IPS-NIHi7 (cell line): Measurements from ENCODE around the gene GRIK3.

ENCODE experiments used
- DNase-seq: peaks from one replicate; pipeline ENCODE4 v3.0.0; 2012; ENCODE audit warnings: mixed read lengths; ENCODE audit errors: extremely low spot score

Gene GRIK3

DNA sequence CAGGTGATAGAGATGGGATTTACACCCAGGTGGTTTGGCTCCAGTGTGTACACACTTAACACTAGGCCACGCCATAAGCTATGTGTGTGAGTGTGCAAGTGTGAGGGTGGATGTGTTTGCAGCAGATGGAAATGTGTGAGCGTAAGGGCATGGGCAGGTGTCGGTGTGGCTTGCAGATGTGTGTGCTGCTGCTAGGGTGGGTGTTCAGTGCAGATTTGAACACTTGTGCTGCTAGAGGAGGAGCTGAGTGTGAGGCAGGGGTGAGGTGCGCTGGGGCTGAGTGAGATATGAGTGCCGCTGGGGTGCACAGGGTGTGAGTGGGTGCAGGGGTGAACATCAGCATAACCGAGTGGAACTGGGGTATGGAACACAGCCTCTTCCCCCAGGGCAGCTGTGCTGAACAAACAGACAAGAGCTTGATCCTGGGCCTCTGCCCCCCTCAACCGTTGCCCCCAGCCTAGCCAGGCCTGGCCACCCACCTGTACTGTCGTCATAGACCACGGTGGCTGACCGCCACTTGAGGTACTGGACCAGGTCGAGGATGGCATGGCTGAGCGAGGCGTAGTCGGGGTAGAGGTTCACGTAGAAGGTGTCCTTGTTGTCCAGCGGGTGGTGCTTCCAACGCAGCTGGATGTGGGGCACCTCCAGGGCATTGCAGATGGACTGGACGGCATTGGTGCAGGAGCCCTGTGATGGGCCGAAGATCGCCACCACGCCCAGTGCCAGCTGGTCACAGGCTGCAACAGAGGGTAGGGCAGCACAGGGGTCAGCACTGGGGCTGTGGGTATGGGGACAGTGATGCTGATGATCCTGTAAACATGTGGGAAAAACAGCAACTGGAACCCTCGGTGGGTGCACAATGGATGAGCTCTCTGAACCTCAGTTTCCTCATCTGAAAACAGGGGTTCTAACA is 153.9 kb downstream of the GRIK3 start:
- DNase-seq: no peak

DNA sequence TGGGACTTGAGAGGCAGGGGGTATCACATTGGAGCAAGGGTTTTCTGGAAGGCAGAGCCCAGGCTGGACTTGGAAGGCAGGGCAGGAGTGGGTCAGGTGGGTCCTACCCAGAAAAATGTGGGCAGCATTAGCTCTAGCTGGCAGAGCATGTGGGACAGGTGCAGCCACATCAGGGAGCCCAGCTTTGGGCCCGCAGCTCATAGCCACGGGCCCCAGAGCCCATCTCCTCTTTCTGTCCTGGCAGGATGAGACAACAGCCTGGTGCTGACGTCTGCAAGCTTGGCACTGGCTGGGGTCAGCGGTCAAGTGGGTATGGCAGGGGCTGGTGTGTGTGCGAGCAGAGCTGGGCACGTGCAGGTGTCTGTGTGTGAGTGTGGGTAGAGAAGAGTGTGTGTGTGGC is 154.7 kb downstream of the GRIK3 start:
- no peak for DNase-seq

DNA sequence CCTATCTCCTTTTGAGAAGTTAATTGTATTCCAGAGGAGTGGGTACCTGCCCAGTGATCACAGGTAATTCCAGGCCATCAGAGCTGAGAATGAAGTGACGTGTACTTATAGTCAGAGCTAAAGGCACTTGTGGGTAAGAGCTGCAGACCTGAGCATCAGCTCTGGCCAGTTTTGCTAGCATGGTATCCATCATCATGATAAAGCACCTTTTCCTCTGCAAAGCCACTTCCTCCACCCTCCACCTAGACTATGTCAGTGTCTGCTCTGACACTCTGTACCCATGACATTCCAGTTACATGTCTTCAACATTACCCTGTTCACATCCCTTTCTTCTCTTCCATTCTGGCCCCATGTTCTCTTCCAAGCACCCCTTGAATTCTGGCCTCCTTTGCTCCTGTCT is 157.3 kb downstream of the GRIK3 start:
- no peak for DNase-seq

DNA sequence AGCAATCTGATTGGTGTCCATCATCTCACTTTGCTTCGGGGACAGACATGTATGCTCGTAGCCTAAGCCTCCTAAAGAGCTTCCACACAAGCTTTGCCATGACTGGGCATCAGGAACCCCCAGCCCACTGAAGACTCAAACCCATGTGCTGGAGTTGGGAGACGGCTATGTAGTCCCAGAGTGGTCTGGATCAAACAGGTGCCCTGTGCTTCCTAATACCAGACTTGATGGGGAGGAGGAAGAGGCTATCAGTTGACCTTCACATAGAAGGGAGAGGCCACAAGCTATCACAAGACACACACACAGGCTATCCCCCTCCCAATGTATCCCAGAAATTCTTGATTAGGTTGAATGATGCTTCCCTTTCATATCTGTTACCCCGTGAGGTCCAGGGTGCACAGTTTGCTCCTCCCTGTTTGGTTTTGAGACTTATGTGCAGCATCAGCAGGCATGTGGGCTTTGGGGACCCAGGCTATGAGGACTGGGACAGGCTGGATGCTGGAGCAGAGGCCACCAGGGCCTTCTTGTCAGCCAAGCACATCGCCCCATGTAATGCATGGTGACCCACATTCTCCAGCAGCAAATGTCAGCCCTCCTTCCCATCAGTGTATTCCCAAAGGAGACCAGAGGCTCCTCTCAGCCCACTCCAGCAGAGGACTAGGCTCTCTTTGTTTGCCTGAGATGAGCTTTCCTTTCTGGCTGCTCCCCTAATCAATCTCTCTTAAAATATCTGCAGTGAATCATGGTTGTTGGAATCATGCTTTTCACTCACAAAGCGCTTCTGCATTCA is 159.8 kb downstream of the GRIK3 start:
- DNase-seq: no peak

DNA sequence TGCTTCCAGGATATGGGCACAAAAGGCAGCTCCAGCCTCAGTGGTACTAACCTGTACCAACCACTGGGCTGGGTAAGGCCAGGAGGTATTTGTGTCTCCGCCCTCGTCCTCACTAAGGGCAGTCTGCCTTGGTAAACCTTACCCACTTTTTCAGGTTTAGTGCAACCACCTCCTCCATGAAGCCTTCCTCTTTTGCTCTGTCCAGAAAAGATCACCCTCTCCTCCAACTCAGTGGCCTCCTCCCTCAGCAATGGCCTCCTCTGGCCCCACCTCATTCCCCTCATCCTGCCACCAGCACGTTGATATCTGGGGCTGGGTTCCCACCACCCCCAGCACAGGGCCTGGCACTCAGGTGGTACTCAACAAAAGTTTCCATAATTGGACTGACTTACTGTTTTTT is 161.5 kb downstream of the GRIK3 start:
- no peak for DNase-seq

DNA sequence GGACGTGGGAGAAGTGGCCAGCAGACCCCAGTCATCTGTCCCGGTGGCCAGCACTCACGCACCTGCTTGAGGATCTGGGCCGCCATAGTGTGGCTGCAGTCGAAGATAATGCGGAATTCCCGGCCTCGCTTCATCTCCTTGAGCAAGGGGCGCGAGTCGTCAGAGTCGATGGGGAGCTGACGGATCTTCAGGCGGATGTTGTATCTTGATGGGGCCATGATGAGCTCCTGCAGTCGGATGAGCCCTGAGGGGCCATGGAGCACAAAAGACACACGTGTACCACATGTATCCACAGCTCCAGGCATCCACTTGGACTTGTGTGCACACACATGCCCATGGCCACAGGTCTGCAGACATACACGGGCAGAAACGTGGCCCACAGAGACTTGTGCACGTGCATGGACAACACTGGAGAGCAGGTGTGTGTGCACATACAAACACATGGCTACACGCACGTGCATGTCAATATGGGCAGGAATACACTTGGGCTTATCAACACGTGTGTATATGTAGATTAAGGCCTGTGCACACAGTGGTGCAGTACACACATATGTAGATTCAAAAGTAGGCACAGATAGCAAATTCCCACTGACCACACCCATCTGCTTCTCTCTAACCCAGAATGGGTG is 162.1 kb downstream of the GRIK3 start:
- DNase-seq: no peak

DNA sequence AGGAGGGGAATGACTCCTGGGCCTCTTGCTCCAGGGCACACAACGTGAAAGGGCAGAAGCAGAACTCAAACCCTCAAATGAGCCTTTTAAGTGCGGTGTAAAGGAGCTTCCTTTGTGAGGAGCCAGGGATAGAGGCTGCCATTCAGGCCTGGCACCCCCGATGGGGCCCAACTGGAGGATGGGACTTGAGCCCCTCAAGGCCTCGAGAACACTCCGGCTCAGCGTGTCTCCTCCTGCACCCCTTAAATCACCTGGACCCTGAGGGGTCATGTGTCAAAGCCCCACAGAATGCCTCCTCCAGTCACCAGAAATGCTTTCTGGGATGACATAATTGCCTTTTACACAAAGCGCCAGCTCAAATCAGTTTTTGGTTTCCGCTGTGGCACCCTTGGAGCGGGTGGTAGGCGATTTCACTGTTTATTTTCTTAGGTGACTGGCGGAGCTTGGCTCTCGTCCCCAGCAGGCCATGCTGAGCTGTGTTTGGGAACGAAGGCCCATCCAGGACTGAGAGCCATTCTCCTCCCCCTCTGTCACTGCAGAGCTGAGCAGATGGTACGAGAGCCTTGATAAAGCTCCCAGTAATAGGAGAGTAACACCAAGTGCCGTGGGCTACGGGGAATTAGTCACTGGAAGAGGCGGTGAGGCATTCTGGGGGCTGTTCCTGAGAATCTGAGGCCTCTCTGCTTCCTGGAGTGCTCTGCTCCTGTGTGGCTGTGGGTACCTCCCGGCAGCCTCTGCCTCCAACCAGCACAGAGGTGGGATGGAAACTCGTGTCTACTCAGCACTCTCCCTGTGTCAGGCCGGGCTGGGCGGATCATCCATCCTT is 163.0 kb downstream of the GRIK3 start:
- DNase-seq: no peak

DNA sequence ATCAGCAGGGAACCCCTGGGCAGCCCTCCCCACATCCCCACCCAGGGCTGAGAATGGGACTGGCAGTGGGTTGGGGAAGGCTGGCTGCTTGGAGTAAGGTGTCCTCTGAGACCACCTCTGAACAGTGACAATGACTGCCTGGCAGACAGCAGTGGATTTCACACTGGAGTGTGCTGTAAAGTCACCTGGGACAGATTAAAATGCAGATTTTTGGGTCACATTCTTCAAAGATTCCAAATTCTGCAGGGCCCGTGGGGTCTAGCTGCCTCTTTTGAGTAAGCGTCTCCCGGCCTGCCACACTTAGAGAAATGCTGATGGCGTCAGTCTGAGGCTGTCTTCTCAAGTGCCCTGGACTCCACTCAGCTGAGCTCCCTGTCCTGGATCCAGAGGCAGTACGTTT is 164.5 kb downstream of the GRIK3 start:
- no peak for DNase-seq

DNA sequence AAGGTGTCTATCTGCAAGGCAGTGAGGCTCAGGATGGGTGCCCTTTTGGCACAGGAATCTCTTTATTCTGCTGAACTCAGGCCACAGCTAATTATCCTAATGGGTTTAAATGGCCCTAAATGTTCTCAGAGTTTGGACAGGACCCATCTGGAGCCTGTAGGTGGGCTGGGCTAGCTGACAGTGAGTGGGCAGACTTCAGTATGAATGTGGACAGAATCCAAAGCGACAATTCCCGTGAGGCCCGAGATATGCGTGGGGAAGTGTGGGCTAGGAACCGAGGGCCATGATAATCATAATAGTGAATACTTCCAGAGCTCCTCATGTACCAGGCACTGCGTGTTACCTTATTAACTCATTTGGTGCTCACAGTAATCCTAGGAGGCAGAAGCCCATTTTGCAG is 165.3 kb downstream of the GRIK3 start:
- DNase-seq: no peak

DNA sequence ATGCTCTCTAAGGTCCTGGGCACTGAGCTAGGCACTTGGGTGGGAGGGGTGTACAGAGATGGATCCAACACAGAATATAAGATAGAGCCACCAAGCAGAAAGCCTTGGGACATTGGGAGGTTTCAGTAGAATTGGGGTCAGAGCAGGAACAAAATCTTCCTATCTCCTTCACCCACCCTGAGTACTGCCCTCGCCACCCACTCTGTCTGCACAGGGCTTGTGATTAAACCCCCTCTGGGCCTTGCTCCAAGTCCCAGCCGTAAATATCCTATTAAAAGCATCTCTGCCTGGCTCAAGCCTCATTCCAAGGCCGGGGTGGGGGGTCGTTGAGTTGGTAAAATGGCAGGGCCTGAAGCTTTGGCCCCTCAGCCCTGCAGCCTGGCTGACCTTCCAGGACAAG is 166.7 kb downstream of the GRIK3 start:
- DNase-seq: no peak

DNA sequence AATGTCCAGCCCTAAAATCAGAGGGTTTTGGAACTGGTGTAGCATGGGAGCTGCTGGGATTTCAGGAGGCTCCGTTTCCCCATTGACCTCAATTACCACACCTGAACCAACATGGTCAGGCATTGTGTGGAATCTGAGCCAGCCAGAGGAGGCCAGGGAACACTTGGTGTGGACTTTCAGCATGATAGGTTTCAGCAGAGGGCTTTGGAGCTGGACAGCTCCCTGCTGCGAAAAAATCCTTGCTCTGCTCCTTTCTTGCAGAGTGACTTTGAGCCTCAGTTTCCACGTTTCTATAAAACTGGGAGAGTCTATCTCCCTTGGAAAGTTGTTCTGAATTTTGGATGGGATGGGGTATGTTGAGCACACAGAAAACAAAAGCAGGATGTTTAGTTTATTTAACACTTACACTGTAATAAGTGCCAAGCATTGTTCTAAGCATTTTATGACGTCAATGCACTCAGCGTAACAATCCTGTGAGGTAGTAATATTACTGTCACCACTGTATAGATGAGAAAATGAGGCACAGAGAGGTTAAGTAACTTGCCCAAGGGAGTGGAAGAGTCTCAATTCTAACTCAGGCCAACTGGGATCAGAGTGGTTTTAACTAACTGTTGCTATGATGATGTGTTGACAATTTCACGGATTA is 168.0 kb downstream of the GRIK3 start:
- DNase-seq: peak; percentile 46

DNA sequence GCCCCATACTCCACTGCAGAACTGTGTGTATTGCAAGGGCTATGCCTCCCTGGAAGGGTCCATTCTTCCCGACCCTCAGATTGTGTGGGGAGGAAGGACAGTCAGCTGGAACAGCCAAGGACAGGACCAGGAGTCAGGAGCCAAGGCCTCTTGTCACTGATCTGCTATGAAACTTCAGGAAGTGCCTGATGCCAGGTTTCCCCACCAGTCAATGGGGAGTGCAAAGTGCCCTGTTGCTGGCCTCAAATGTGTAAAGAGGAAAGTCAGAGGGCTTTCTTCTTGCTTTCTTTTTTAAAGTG is 168.8 kb downstream of the GRIK3 start:
- DNase-seq: no peak

DNA sequence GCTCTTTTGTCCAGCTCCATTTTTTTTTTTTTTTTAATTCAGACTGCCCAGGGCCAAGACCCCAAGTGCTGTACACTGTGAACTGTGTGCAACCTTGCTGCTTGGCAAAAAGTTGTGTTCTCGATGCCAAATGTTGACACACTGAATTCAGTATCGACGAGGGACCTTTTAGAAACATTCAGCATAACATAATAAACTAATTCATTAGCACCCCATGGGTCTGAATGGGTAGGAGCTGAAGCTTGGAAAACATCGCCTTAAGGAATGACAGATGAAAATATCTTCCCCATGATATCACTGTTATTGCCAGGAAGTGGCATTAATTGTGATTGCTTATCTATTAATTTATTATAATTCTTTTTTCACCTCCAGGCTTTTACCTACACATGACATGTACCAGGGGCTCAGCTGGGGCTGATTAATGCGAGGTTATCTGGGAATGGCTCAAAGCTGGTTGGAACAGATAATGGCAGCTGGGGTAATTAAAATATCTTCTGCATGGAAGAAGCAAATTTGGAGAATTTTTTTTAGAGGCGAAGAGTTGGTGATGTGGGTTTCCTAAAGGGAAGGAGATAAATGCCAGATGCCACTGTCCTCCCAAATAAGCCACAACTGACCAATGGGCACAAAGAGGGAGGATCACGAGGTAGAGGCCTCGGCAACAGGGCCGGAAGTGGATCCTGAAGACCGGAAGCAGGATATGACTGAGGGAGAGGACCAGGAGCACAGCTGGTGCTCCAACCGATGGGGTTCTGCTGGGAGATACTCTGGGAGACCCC is 169.3 kb downstream of the GRIK3 start:
- DNase-seq: no peak

DNA sequence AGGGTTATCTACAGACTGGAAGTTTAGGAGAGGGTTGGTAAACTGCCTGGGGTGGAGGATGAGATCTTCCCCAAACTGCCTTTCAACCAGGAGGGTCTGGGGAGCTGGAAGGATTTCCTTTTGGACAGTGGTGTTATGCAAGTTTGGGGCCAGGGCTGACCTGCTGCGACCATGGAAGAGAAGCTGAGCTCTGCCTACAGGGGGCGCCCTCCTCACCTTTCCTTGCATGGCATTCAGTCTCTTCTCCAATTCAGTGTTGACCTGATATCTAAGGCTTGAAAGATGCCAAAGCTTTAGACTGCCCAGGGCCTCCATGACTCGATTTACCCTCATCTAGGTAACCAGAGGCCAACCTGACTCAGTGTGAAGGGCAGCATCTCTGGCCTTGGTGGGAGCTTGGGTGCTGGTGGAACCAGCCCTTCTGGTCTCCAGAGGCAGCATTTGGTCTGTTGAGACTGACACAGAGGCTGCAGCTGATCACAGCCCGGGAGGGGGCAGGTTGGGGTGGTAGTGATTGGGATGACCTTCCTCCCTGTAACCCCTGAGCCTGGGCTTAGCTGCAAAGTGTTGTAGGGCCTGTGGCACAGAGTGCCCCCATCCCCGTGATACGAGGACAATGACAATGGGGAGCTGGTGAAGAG is 170.0 kb downstream of the GRIK3 start:
- DNase-seq: peak; percentile 79

DNA sequence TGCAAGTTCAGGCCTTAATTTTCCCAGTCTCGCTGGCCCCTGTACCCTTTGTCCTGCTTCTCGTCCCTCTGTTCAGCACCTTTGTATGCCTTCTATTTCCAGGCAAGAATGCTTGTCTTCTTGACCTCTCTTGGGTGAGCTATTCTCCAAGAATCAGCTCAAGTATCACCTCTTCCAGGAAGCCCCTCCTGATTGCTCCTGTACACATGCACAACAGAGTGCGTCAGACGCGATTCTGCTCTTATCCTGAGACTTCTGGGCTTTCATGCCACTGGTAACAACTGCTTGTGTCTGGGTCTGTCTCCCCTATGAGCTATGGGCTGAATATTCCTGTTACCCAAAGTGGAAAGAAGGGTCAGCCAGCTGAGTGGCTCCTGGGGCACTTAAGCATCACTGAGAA is 170.8 kb downstream of the GRIK3 start:
- no peak for DNase-seq

DNA sequence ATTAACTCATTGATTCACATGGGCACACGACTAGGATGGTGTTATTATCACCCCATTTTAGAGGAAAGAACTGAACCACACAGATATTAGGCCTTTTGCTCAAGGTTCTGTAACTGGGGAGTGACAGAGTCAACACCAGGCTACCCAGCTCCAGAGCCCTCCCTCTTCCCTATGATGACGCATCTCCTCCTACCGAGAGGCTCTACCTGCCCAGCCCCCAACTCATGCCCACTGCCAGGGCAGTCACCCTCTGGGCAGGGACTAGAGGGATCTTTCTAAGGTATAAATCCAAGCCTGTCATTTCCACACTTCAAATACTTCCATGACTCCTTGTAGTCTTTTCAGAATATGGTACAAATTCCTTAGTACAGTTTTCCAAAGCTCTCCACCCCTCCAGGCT is 171.3 kb downstream of the GRIK3 start:
- no peak for DNase-seq

DNA sequence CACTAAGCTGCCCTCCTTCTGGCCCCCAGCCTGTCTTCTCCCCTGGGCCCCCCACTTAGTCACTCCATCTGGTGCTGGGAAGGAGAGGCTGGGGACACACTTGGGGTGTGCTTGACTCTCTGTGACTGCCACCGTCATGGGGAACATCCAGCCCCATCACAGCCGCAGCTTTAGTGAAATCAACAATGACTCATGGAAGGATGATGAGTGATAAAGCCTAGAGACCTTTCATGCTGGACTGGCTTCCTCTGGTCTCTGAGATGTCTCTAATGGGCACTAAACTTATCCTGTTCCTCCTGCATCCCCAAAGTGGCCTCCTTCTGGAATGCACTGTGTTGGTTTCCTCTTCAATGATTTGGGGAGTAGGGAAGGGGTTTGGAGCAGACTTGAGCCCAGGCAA is 172.9 kb downstream of the GRIK3 start:
- DNase-seq: no peak

DNA sequence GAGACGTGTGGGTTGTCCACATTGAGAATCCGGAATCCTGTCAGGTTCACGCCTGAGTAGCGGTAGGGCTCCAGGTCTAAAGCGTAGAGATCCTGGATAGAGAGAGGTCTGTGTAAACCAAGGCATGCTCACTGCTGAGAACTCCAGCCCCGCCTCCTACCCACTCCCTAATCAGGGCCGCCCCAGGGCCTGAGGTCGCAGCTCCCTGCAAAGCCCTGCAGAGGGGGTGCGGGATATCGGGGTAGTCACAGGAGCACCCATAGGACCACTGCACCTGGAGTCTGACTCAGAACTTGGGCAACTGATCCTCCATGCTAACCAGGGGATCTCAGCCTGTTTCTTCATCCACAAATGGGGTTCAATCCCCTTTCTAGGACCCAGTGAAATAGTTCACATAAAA is 174.4 kb downstream of the GRIK3 start:
- DNase-seq: no peak

DNA sequence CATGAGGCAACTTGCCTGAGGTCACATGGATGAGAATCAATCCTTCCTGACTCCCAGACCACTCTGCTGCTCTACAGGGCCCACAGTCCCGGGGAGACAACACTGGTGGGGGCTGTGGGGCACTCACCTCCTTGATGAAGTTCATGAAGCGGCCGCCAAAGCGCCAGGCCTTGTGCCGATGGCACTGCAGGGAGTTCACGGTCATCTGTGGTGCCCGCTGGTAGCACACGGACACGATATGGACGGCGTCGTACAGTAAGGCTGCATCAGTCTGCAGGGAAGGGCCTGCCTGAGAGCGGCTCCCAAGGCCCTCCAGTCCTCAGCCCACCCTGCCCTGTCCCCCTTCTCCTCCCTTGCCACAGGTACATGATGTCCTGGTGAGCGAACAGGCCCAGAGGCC is 175.3 kb downstream of the GRIK3 start:
- DNase-seq: no peak

DNA sequence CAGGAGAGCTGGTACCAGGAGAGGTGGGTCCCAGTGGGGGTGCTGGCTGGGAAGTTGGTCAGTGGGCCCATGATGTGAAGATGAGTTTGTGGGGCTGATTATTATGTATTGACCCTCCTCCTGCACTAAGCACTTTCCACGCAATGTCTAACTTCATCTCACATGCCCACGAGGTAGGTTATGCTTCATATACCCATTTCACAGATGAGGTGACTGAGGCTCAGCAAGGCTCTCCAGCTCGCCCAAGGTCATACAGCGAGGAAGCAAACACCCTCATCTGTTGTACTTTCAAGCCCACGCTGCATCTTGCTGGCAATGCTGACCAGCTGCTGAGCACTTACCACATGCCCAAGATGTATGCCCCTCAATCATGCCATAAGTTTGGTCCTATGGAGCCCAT is 175.8 kb downstream of the GRIK3 start:
- DNase-seq: no peak
